Tibial nerve (tissue), 4 donors: Measurements from ENCODE around the gene VSIG10L.

Experiments
- CTCF ChIP-seq, 5 experiments: fragments of 200-600 bp in 3 of 5; fragments of 450-650 bp in 2 of 5; sonication (generic) in 3 of 5; IDR thresholded peaks; one replicate each; pipeline ENCODE4 v1.5.1; 2016 to 2019; ENCODE audit warnings: antibody characterized with exemption in 5 of 5, mild to moderate bottlenecking in 3 of 5, moderate library complexity in 2 of 5
- EP300 ChIP-seq, 2 donors: sonication (generic); formaldehyde crosslinking; IDR thresholded peaks; one replicate each; pipeline ENCODE4 v1.6.1; 2017; ENCODE audit warnings: antibody characterized with exemption in 2 of 2, mild to moderate bottlenecking in 1 of 2

- TF ChIP-seq EP300 (IDR thresholded peaks at IDR 0.05) (no peak), CTCF (IDR thresholded peaks at IDR 0.05) (no peak)
Observed at GRCh38 chr19:51294211-51294976, 47.5 kb downstream of the VSIG10L start.
